ENCODE results near the gene KLHL30.

Gene KLHL30

DNA sequence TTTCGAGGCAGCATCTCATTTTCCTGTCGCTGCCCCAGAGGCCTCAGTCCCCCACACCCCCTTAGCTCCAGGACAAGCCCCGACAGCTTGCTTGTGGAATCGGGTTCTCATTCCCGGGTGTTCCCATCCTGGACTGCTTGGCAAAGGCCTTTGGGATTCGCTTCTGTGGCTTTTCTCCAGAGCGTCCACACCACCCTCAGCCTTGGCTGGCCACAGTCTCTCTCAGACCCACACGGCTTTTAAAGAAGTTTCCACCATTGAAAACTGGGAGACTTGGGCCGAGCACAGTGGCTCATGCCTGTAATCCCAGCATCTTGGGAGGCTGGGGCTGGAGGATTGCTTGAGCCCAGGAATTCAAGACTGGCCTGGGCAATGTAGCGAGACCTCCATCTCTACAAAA lies 35.6 kb upstream of the KLHL30 start:
- DNase-seq (ENCODE audit: low read depth, low spot score): no peak
- H3K4me3 ChIP-seq (ENCODE audit: low read depth, low read length): no peak overlapping the region
- TF ChIP-seq, protein P1, sequence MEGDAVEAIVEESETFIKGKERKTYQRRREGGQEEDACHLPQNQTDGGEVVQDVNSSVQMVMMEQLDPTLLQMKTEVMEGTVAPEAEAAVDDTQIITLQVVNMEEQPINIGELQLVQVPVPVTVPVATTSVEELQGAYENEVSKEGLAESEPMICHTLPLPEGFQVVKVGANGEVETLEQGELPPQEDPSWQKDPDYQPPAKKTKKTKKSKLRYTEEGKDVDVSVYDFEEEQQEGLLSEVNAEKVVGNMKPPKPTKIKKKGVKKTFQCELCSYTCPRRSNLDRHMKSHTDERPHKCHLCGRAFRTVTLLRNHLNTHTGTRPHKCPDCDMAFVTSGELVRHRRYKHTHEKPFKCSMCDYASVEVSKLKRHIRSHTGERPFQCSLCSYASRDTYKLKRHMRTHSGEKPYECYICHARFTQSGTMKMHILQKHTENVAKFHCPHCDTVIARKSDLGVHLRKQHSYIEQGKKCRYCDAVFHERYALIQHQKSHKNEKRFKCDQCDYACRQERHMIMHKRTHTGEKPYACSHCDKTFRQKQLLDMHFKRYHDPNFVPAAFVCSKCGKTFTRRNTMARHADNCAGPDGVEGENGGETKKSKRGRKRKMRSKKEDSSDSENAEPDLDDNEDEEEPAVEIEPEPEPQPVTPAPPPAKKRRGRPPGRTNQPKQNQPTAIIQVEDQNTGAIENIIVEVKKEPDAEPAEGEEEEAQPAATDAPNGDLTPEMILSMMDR (IDR thresholded peaks at IDR 0.05; ENCODE audit: insufficient read depth, low read length, missing control alignments): no peak
- POLR2A ChIA-PET: no interaction called here
- CTCF ChIA-PET: no interaction called here

DNA sequence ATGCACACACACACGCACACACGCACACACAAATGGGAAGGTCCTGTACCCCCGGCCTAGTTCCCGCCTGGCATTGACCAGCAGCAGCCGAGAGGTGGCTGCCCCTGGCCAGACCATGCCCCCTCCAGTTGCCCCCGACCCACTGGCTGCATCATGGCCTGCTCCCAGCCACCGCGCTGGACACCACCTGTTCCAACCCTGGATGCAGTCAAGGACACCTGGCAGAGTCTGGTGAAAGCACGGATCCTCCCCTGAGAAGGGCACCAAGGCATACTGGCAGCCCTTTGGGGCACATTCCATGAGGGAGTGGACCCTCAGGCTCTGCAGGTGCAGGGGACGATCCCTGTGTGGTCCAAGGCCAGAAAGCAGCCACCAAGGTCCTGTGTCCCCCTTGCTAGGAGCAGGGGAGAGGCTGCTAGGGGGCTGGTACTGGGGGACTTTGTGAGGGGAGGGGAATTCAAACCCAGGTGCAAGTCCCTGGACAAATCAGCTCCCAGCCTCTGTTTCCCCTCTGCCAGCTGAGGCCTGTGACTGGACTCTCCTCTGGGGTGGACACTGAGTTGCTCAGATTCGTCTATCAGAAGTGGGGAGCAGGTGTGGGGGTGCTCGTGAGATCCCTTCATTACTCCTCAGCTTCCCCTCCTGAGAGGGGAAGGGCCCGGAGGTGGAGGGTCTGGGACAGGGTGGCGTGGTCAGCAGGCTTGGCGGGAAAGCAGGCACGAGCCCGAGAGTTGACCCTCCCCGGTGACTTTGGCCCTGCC lies 34.8 kb upstream of the KLHL30 start:
- POLR2A ChIA-PET: no interaction called here
- CTCF ChIA-PET: interaction anchor here (1.2 kb wide), 1 partner anchor 245 kb away, joined by 3 read pairs; no protein-coding TSS in a partner anchor
- no peak overlapping the region for H3K4me3 ChIP-seq (ENCODE audit: low read depth, low read length)
- TF ChIP-seq, protein P1 (IDR thresholded peaks at IDR 0.05; ENCODE audit: insufficient read depth, low read length, missing control alignments): no peak
- no peak for DNase-seq (ENCODE audit: low read depth, low spot score)

DNA sequence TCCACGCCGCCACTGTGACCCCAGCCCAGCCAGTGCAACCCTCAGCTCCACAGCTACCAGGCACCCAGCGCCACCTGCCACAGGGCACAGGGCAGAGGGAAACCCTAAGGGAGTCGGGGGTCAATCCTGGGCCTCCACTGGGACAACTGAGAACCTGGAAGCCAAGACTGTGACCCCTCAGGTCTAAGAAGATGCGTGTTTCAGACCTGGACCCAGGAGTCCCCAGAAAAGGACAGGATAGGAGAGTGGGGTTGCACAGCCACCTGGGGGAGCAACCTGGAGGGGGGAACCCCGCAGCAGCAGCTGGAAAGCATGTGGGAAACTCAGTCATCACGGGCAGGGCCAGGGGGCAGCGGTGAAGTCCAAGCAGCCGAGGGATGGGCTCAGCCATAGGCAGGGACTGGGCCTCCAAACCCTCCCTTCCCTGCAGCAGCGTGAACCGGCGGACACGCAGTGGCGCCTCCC lies 34.2 kb upstream of the KLHL30 start:
- ChIA-PET CTCF (interaction anchor here (1.2 kb wide), 1 partner anchor 246 kb away, joined by 3 read pairs; no protein-coding TSS in a partner anchor), POLR2A (no interaction called here)
- TF ChIP-seq, protein P1 (IDR thresholded peaks at IDR 0.05; ENCODE audit: insufficient read depth, low read length, missing control alignments): no peak
- no peak overlapping the region for H3K4me3 ChIP-seq (ENCODE audit: low read depth, low read length)
- DNase-seq (ENCODE audit: low read depth, low spot score): no peak

DNA sequence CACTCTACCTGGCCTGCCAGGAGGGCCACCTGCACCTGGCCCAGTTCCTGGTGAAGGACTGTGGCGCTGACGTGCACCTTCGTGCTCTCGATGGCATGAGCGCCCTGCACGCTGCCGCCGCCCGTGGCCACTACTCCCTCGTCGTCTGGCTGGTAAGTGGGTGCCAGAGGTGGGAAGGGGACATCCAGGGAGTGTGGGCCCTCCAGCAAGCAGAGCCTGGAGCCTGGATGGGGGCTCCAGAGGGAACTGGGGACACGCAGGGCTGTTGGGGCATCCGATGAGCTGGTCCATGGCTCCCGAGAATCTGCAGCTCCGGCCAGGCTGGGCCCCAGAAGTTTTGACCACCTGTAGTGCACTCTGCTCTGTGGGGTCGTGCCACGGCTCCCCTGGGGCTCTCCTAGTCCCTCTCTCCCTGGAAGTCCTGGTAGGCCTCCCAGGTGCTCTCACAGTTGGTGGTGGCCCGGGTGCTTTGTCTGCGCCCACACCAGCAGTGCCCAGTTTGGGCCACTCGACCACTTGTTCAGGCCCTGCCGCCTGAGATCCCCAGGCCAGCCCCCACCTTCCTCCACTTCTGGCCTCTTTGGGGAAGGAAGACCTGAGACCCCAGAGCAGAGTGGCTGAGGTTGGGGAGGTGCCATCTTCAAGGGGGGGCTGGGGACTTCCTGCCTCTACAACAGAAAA lies 33.6 kb upstream of the KLHL30 start:
- ChIA-PET POLR2A (no interaction called here), CTCF (interaction anchor here (1.2 kb wide), 1 partner anchor 246 kb away, joined by 3 read pairs; no protein-coding TSS in a partner anchor)
- no peak for DNase-seq (ENCODE audit: low read depth, low spot score)

DNA sequence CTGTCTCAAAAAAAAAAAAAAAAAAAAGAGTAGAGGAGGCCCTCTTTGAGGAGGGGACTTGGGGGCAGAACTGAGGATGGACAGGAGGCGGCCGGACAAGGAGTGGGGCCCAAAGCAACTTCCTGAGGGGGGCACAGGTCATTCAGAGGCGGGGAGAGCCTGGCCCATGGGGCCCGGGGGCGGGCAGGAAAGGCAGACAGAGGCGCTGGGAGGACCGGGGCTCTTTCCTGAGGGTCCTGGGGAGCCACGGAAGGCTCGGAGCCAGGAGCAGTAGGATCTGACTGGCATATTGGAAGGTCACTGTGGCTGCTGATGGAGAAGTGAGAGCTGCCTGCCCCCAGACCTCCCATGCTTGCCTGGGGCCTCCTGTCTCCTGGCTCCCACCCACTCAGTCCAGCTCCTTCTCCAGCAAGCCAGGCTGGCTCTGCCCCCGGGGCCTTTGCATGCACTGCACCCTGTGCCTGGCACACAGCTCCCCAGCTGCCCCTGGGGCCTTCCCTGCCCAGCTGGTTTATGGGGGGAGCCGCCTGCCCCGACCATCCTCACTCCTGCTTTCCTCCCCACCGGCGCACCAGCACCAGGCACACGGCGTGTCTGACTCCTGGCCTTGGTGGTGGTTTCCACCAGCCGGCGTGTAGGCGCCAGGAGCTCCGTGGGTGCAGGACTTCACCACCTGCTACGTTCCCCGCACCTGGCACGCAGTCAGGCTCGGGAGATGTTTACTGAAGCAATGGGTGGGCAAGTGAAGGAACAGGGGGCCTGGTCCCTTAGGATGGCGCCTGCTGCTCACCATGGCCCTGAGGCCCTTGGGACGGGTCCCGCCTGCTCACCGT lies 32.7 kb upstream of the KLHL30 start:
- ChIA-PET CTCF (interaction anchor here (1.0 kb wide), 1 partner anchor 251 kb away, joined by 3 read pairs; no protein-coding TSS in a partner anchor), POLR2A (no interaction called here)
- DNase-seq (ENCODE audit: low read depth, low spot score): no peak
- H3K4me3 ChIP-seq (ENCODE audit: low read depth, low read length): no peak overlapping the region
- TF ChIP-seq, protein P1 (IDR thresholded peaks at IDR 0.05; ENCODE audit: insufficient read depth, low read length, missing control alignments): no peak

More for the DNA sequence above, 33.6 kb upstream of the KLHL30 start:
- TF ChIP-seq, protein P1 (IDR thresholded peaks at IDR 0.05; ENCODE audit: insufficient read depth, low read length, missing control alignments): no peak
- H3K4me3 ChIP-seq (ENCODE audit: low read depth, low read length): no peak overlapping the region
